Measurements from ENCODE around the gene KCND1. TPM values are rescaled to one million over a fixed set of nuclear protein-coding genes. Genes with fewer than 3 reads are reported as not detected.
A peak's percentile ranks its signal among the peaks of the same experiment; 100 is the strongest.

The KCND1 gene
- total and polyA plus RNA-seq, 12 donors, result 0.13 to 1.7 (median 0.36) TPM

DNA sequence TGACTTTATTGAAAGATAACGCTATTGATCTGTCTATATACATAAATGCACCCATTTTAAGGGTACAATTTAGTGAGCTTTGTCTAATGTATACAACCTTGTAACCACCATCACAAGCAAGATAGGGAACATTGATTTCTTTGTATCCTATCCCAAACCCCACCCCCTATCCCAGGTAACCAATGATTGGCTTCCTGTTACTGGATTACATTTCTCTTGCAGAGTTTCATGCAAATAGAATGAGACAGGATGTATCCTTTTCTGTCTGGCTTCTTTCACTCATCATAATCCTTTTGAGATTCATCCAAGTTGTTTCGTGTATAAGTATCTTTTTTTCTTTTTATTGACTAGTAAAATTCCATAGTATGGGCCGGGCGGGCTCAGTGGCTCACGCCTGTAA, 32.1 kb upstream of the KCND1 start:
- TF ChIP-seq, protein P1, sequence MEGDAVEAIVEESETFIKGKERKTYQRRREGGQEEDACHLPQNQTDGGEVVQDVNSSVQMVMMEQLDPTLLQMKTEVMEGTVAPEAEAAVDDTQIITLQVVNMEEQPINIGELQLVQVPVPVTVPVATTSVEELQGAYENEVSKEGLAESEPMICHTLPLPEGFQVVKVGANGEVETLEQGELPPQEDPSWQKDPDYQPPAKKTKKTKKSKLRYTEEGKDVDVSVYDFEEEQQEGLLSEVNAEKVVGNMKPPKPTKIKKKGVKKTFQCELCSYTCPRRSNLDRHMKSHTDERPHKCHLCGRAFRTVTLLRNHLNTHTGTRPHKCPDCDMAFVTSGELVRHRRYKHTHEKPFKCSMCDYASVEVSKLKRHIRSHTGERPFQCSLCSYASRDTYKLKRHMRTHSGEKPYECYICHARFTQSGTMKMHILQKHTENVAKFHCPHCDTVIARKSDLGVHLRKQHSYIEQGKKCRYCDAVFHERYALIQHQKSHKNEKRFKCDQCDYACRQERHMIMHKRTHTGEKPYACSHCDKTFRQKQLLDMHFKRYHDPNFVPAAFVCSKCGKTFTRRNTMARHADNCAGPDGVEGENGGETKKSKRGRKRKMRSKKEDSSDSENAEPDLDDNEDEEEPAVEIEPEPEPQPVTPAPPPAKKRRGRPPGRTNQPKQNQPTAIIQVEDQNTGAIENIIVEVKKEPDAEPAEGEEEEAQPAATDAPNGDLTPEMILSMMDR (IDR thresholded peaks at IDR 0.05), result no peak
- no peak for ATAC-seq
- no peak overlapping the region for H3K27ac ChIP-seq
- WGBS, 2 donors, result 83 to 88% methylated on average over 5 of the region's 5 CpGs
- DNase-seq, result no peak
- no peaks in the 10 kb centered on the region for H3K27me3 ChIP-seq
- no peak overlapping the region for H3K4me3 ChIP-seq
- intact Hi-C loops (cut with DNase I), result loop anchor here in 5 of 10 donors (2.0 to 5.0 kb wide), 4 partner anchors 34 to 41 kb away; partner anchors contain the start of gene TFE3 (in 3 of the 5)
- peaks cover 0 to 6% (median 0%) of the 10 kb centered on the region in 9 donors for H3K36me3 ChIP-seq
- H3K4me1 ChIP-seq, result peaks cover 0 to 9% (median 0%) of the 10 kb centered on the region in 9 donors
- no peaks in the 10 kb centered on the region for H3K9me3 ChIP-seq

DNA sequence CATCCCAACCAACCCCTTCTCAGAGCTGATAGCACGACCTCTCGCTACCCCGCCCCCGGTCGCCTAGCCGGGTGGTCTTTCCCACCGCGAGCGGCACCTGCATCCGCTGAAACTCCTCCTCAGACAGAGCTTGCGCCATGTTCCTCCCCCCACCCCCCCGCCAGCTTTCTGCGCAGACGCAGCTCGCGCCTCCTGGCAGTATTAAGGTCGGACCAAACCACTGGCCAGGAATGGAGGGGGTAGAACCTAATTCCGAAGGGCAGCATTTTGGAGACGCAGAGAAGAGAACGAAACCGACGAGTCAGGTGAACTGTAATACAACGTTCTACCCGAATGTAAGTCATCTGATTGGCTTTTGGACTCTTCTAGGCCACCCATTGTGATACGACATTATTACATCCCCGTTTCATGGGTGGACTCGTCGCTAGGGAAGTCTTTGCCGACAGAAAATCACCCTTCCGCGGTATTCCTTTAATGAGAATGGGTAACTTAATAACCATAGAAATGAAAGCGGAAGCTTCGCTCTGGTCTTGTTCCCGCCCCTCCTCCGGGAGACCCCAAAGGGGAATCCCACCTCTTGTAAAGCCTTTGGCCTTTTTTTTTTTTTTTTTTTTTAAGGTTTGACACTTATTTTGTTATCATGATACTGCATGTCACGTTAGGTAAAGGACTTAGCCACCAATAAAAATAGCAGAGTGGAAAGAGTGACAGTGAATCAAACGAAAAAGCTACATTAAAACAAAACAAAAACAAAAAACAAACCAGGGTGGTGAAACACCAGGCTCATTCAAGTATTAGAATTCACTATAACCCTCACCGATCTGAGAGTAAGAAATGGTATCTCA, 30.7 kb upstream of the KCND1 start, which contains the start of gene GRIPAP1:
GRIPAP1 (minus strand) TSS at position 174 of the 845 bp plus-strand sequence; CDS start at position 139, 35 bp downstream.
- 1 to 2% methylated on average over 38 of the region's 38 CpGs for WGBS, 2 donors
- Histone ChIP-seq H3K9me3 (no peaks in the 10 kb centered on the region), H3K27ac (peak within 1 kb of the TSS; percentile 35 to 94 (median 84)), H3K4me1 (peaks cover 0 to 9% (median 0%) of the 10 kb centered on the region in 9 donors), H3K4me3 (peak within 1 kb of the TSS; percentile 47 to 82 (median 75)), H3K27me3 (no peaks in the 10 kb centered on the region), H3K36me3 (peaks cover 0 to 20% (median 0%) of the 10 kb centered on the region in 9 donors)
- intact Hi-C loops (cut with DNase I), result loop anchor here in 5 of 10 donors (1.0 to 5.0 kb wide), 5 partner anchors 35 to 41 kb away; partner anchors contain the start of gene TFE3 (in 4 of the 5)
- TF ChIP-seq, protein P1 (IDR thresholded peaks at IDR 0.05), result no peak
- DNase-seq (peak; percentile 66 to 74), ATAC-seq (peak; percentile 88 to 98 (median 94))

DNA sequence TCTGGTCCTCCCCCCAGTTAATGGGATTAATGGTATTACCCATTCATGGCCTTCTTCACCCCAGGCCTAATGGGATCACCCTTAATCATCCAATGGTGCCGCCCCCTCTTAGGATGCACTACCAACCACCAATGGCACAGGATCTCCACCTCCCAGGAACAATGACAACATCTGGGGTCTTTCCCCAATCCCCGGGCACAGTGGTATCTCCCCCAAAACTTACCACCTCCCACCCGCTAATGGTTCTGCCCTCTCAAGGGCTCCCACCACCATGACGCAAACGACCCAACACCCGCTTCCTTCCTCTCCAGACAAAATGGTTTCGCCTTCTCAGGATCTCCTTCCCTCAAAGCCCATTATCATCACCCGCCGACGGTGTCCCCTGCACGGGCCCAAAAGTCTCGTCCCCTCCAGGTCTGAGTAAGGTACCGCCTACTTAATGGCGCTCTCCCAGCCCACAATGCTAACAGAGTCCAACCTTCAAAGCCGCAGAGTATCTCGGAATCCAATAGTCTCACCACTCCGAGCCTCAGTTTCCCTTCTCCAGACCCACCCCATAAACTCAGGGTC, 30.0 kb upstream of the KCND1 start:
- peak overlapping the region; percentile 47 to 82 (median 75) for H3K4me3 ChIP-seq
- peak in 1 of 2 donors; percentile 11 for DNase-seq
- H3K27ac ChIP-seq, result peak overlapping the region in 9 of 10 donors; percentile 36 to 94 (median 85)
- H3K4me1 ChIP-seq, result peaks cover 0 to 9% (median 0%) of the 10 kb centered on the region in 9 donors
- TF ChIP-seq, protein P1 (IDR thresholded peaks at IDR 0.05), result no peak
- no peaks in the 10 kb centered on the region for H3K9me3 ChIP-seq
- 2 to 4% methylated on average over 17 of the region's 17 CpGs for WGBS, 2 donors
- H3K36me3 ChIP-seq, result peaks cover 0 to 27% (median 0%) of the 10 kb centered on the region in 9 donors
- peak; percentile 26 to 55 (median 36) for ATAC-seq
- H3K27me3 ChIP-seq, result no peaks in the 10 kb centered on the region
- intact Hi-C loops (cut with DNase I), result loop anchor here in 5 of 10 donors (1.0 to 5.0 kb wide), 5 partner anchors 36 to 42 kb away; partner anchors contain the start of gene TFE3 (in 4 of the 5)

DNA sequence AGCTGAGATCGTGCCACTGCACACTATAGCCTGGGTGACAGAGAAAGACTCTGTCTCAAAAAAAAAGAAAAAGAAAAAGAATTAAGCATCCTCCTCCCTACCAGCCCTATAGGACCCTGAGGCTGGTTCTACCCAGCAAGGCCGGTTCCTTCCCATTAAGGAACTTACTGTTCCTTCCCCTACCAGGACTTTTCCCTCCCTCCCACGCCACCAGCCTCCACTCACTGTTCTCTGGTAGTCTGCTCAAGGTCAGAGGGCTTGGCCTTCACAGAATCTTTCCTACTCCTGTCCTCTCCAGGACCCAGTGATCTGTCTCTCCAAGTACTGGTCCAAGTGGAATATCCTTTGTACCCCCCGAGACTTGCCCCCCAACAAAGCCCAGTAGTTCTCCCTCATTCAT, 29.0 kb upstream of the KCND1 start:
- intact Hi-C loops (cut with DNase I), result loop anchor here in 4 of 10 donors (5.0 kb wide), 3 partner anchors 37 to 42 kb away; partner anchors contain the start of gene TFE3 (in 2 of the 4)
- WGBS, 2 donors, result 99 to 100% methylated on average over 3 to 4 of the region's 4 CpGs
- H3K27me3 ChIP-seq, result peaks cover 0 to 3% (median 0%) of the 10 kb centered on the region in 7 donors
- DNase-seq (no peak), ATAC-seq (no peak)
- peaks cover 0 to 9% (median 0%) of the 10 kb centered on the region in 9 donors for H3K4me1 ChIP-seq
- no peak overlapping the region for H3K27ac ChIP-seq
- no peaks in the 10 kb centered on the region for H3K9me3 ChIP-seq
- TF ChIP-seq, protein P1 (IDR thresholded peaks at IDR 0.05), result no peak
- no peak overlapping the region for H3K4me3 ChIP-seq
- H3K36me3 ChIP-seq, result peaks cover 0 to 37% (median 0%) of the 10 kb centered on the region in 9 donors
